Endothelial cell of umbilical vein (primary cell): ENCODE data around the gene SERPIND1.
A peak's percentile ranks its signal among the peaks of the same experiment; 100 is the strongest.

Source experiments
- EZH2 ChIP-seq: IDR thresholded peaks from 2 replicates; pipeline ENCODE4 v1.6.1; 2012; ENCODE audit warnings: borderline replicate concordance, low read depth, mild to moderate bottlenecking, moderate library complexity, low read length, inconsistent platforms; ENCODE audit not compliant: severe bottlenecking
- FOS ChIP-seq: IDR thresholded peaks from 2 replicates; pipeline ENCODE4 v1.6.1; 2011; ENCODE audit warnings: mild to moderate bottlenecking, low read length, moderate library complexity, borderline replicate concordance; ENCODE audit not compliant: insufficient read depth
- JUN ChIP-seq: IDR thresholded peaks from 2 replicates; pipeline ENCODE4 v1.6.1; 2011; ENCODE audit warnings: borderline replicate concordance, low read depth; ENCODE audit not compliant: insufficient read length, insufficient read depth
- MYC ChIP-seq: IDR thresholded peaks from one replicate; pipeline ENCODE4 v1.6.1; 2011; ENCODE audit warnings: mild to moderate bottlenecking, low read depth, low read length
- POLR2A ChIP-seq: IDR thresholded peaks from 2 replicates; pipeline ENCODE4 v1.6.1; 2012; ENCODE audit warnings: low read depth, mild to moderate bottlenecking, control low read depth, low read length
- POLR2AphosphoS5 ChIP-seq: IDR thresholded peaks from 2 replicates; pipeline ENCODE4 v1.6.1; 2012; ENCODE audit warnings: low read depth, mild to moderate bottlenecking, control low read depth, low read length, moderate library complexity; ENCODE audit not compliant: insufficient read depth
- TF ChIP-seq, protein P1 (sequence below), 2 donors: IDR thresholded peaks; 1 replicate in 1 of 2; 2 replicates in 1 of 2; pipeline ENCODE4 v1.5.1; 2011; ENCODE audit warnings: low read length in 2 of 2, mild to moderate bottlenecking in 2 of 2, moderate library complexity in 2 of 2, control low read depth in 1 of 2, inconsistent platforms in 1 of 2, low read depth in 1 of 2; ENCODE audit not compliant: insufficient read depth in 1 of 2; ENCODE audit errors: extremely low read depth in 1 of 2
- TF ChIP-seq, protein P2 (sequence below): IDR thresholded peaks from 2 replicates; pipeline ENCODE4 v1.6.1; 2011; ENCODE audit not compliant: insufficient read depth, insufficient read length

DNA sequence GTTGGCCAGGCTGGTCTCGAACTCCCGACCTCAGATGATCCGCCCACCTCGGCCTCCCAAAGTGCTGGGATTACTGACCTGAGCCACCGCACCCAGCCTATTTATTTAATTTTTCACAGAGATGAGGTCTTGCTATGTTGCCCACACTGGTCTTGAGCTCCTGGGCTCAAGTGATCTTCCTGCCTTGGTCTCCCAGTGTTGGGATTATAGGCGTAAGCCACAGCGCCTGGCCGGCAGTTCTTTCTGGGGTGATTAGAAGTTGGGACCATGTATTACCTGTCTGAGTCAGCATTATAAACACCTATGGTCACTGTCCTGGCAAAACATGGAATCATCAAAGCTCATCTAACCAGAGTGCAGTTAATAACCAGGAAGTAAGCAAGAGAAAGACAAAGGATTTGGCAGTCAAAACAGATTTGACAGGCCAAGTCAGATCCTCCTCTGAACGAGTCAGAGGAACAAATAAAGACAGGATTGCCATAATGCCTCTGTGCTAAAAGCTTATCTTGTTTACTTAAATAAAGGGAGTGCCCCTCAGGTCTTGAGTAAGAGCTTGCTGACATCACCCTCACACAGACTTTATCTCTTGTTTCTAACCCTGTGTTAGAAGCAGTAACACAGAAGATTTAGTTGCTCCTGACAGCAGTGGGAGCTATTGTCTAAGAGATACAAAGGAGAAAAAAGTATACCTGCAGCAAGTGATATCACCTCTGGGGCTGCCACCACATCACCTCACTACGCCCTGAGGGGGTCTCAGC lies 3.7 kb downstream of the SERPIND1 start:
- TF ChIP-seq JUN: peak; percentile 70
- no peak for TF ChIP-seq POLR2A
- no peak for TF ChIP-seq MYC
- TF ChIP-seq, protein P1, sequence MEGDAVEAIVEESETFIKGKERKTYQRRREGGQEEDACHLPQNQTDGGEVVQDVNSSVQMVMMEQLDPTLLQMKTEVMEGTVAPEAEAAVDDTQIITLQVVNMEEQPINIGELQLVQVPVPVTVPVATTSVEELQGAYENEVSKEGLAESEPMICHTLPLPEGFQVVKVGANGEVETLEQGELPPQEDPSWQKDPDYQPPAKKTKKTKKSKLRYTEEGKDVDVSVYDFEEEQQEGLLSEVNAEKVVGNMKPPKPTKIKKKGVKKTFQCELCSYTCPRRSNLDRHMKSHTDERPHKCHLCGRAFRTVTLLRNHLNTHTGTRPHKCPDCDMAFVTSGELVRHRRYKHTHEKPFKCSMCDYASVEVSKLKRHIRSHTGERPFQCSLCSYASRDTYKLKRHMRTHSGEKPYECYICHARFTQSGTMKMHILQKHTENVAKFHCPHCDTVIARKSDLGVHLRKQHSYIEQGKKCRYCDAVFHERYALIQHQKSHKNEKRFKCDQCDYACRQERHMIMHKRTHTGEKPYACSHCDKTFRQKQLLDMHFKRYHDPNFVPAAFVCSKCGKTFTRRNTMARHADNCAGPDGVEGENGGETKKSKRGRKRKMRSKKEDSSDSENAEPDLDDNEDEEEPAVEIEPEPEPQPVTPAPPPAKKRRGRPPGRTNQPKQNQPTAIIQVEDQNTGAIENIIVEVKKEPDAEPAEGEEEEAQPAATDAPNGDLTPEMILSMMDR (IDR thresholded peaks at IDR 0.05; ENCODE audit: extremely low read depth in 1 of 2, insufficient read depth in 1 of 2, low read depth in 1 of 2, low read length in 2 of 2): no peak
- TF ChIP-seq FOS: peak; percentile 74
- TF ChIP-seq EZH2: no peak
- TF ChIP-seq POLR2AphosphoS5: peak; percentile 59
- TF ChIP-seq, protein P2, sequence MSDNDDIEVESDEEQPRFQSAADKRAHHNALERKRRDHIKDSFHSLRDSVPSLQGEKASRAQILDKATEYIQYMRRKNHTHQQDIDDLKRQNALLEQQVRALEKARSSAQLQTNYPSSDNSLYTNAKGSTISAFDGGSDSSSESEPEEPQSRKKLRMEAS: no peak
